ENCODE measurements around the gene FAM25A.

The FAM25A gene

GRCh38 chr10:87054373-87055295 is 34.5 kb downstream of the FAM25A start:
- Histone ChIP-seq H3K9me3 (ENCODE audit: low read depth, low read length) (no peaks in the 10 kb centered on the region), H3K27ac (no peak overlapping the region), H3K9ac (ENCODE audit: insufficient read length) (no peak overlapping the region), H3K4me3 (no peak overlapping the region), H3K36me3 (ENCODE audit: insufficient read depth, low read length) (no peaks in the 10 kb centered on the region; the same call in 1 of the 2 replicates)
- DNase-seq (ENCODE audit: low read depth, low spot score), result no peak
- TF ChIP-seq FOXP2 (optimal IDR thresholded peaks at IDR 0.05; ENCODE audit: control extremely low read depth, extremely low read length, insufficient read depth) (no peak), EZH2 (IDR thresholded peaks at IDR 0.05) (no peak), POLR2AphosphoS5 (IDR thresholded peaks at IDR 0.05; ENCODE audit: borderline replicate concordance, low read depth, low read length) (no peak)

- DNase-seq (ENCODE audit: low read depth, low spot score), result no peak
- Histone ChIP-seq H3K9me3 (ENCODE audit: low read depth, low read length) (no peaks in the 10 kb centered on the region), H3K4me3 (no peak overlapping the region), H3K27ac (0 out of 2 replicates have a peak overlapping the region, but pooled peaks have one; percentile 6), H3K9ac (ENCODE audit: insufficient read length) (no peak overlapping the region), H3K36me3 (ENCODE audit: insufficient read depth, low read length) (peaks cover 16% of the 10 kb centered on the region; the same call in 1 of the 2 replicates)
- TF ChIP-seq POLR2AphosphoS5 (IDR thresholded peaks at IDR 0.05; ENCODE audit: borderline replicate concordance, low read depth, low read length), result no peak
- TF ChIP-seq EZH2 (IDR thresholded peaks at IDR 0.05), result no peak
- TF ChIP-seq FOXP2 (optimal IDR thresholded peaks at IDR 0.05; ENCODE audit: control extremely low read depth, extremely low read length, insufficient read depth), result no peak
Observed at GRCh38 chr10:87058171-87058570, 38.1 kb downstream of the FAM25A start.

- Histone ChIP-seq H3K9ac (ENCODE audit: insufficient read length) (no peak overlapping the region), H3K9me3 (ENCODE audit: low read depth, low read length) (no peaks in the 10 kb centered on the region), H3K4me3 (no peak overlapping the region), H3K27ac (no peak overlapping the region), H3K36me3 (ENCODE audit: insufficient read depth, low read length) (peaks cover 16% of the 10 kb centered on the region; the same call in 1 of the 2 replicates)
- TF ChIP-seq FOXP2 (optimal IDR thresholded peaks at IDR 0.05; ENCODE audit: control extremely low read depth, extremely low read length, insufficient read depth), result no peak
- TF ChIP-seq EZH2 (IDR thresholded peaks at IDR 0.05), result no peak
- TF ChIP-seq POLR2AphosphoS5 (IDR thresholded peaks at IDR 0.05; ENCODE audit: borderline replicate concordance, low read depth, low read length), result no peak
- DNase-seq (ENCODE audit: low read depth, low spot score), result no peak
Observed at GRCh38 chr10:87059401-87059800, 39.3 kb downstream of the FAM25A start.

DNA sequence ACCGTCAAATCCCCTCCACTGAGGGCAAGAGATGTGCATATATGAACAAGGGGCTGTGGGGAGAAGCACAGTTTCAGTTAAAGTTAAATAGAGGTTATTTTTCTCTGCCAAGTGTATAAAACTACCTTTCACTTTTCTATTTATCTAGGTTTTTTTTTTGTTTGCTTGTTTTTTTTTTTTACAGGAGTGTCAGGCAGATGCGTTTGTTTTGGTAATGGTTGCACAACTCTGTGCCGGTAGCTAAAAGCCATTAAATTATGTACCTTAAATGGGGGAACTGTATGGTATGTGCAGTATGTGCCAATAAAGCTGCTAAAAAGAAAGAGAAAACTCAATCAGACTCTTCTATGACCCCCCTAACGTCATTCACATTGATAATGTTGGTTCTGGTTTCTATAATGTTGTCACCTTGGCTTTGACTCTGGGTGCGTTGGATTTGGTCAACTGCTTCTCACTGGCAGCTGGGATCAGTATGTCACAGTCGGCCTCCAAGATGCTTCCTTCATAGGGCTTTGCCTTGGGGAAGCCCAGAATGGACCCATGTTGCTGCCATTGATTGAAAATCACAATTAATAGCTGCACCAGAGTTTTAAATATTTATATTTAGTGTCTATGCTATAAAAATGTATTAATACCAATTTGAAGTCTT is 40.3 kb downstream of the FAM25A start:
- no peak overlapping the region for H3K4me3 ChIP-seq
- no peaks in the 10 kb centered on the region for H3K9me3 ChIP-seq (ENCODE audit: low read depth, low read length)
- no peak for TF ChIP-seq EZH2 (IDR thresholded peaks at IDR 0.05)
- TF ChIP-seq FOXP2 (optimal IDR thresholded peaks at IDR 0.05; ENCODE audit: control extremely low read depth, extremely low read length, insufficient read depth), result no peak
- TF ChIP-seq POLR2AphosphoS5 (IDR thresholded peaks at IDR 0.05; ENCODE audit: borderline replicate concordance, low read depth, low read length), result no peak
- H3K27ac ChIP-seq, result no peak overlapping the region
- peaks cover 16% of the 10 kb centered on the region; the same call in 1 of the 2 replicates for H3K36me3 ChIP-seq (ENCODE audit: insufficient read depth, low read length)
- no peak overlapping the region for H3K9ac ChIP-seq (ENCODE audit: insufficient read length)
- DNase-seq (ENCODE audit: low read depth, low spot score), result no peak

DNA sequence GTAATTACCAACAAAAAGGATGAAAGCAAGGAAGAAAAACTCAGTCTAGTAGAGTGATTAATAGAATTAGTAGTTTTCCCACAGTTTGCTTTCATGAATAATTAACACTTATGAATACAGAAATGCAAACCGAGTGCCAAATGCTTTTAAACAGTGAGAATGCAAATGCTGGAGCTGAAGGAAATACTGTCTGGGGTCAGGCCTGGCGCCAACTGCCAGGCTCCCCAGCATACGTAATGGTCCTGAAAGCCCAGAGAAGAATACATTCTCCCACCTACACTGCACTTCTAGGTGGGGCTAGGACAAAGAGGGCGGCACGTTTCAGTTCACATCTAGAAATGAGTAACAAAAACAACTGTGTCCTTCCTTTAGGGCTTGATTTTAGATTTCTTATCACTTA is 44.6 kb downstream of the FAM25A start:
- Histone ChIP-seq H3K36me3 (ENCODE audit: insufficient read depth, low read length) (peaks cover 21% of the 10 kb centered on the region; the same call in 1 of the 2 replicates), H3K27ac (no peak overlapping the region)
- DNase-seq (ENCODE audit: low read depth, low spot score), result no peak

DNA sequence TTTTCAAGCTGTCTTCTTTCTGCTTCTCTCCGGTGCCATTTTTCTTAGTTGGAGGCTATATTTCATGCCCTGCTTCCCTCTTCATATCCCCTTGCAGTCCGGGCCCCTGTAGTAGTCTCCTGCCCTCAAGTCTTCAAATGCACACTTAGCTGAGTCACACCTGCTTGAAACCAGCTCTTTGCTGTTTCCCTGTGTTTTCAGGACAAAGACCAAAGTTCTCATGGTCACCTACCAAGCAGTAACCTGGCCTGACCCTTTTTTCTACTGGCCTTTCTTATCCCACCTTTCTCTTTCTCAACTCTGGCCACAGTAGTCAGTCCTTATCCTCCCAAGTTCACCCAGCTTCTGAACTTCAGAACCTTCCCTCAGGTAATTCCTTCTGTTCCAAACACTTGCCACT is 46.1 kb downstream of the FAM25A start:
- no peaks in the 10 kb centered on the region for H3K9me3 ChIP-seq (ENCODE audit: low read depth, low read length)
- H3K4me3 ChIP-seq, result no peak overlapping the region
- peaks cover 12% of the 10 kb centered on the region; the same call in 1 of the 2 replicates for H3K36me3 ChIP-seq (ENCODE audit: insufficient read depth, low read length)
- DNase-seq (ENCODE audit: low read depth, low spot score), result no peak
- H3K27ac ChIP-seq, result no peak overlapping the region
- TF ChIP-seq EZH2 (IDR thresholded peaks at IDR 0.05) (no peak), POLR2AphosphoS5 (IDR thresholded peaks at IDR 0.05; ENCODE audit: borderline replicate concordance, low read depth, low read length) (no peak), FOXP2 (optimal IDR thresholded peaks at IDR 0.05; ENCODE audit: control extremely low read depth, extremely low read length, insufficient read depth) (no peak)
- H3K9ac ChIP-seq (ENCODE audit: insufficient read length), result no peak overlapping the region

More for the DNA sequence above, 44.6 kb downstream of the FAM25A start:
- no peak for TF ChIP-seq POLR2AphosphoS5 (IDR thresholded peaks at IDR 0.05; ENCODE audit: borderline replicate concordance, low read depth, low read length)
- TF ChIP-seq EZH2 (IDR thresholded peaks at IDR 0.05), result no peak
- TF ChIP-seq FOXP2 (optimal IDR thresholded peaks at IDR 0.05; ENCODE audit: control extremely low read depth, extremely low read length, insufficient read depth), result no peak
- H3K9me3 ChIP-seq (ENCODE audit: low read depth, low read length), result no peaks in the 10 kb centered on the region
- H3K9ac ChIP-seq (ENCODE audit: insufficient read length), result no peak overlapping the region
- H3K4me3 ChIP-seq, result no peak overlapping the region

GRCh38 chr10:87066865-87067264 is 46.8 kb downstream of the FAM25A start:
- TF ChIP-seq EZH2 (IDR thresholded peaks at IDR 0.05) (no peak), FOXP2 (optimal IDR thresholded peaks at IDR 0.05; ENCODE audit: control extremely low read depth, extremely low read length, insufficient read depth) (no peak), POLR2AphosphoS5 (IDR thresholded peaks at IDR 0.05; ENCODE audit: borderline replicate concordance, low read depth, low read length) (no peak)
- Histone ChIP-seq H3K4me3 (no peak overlapping the region), H3K9ac (ENCODE audit: insufficient read length) (no peak overlapping the region), H3K9me3 (ENCODE audit: low read depth, low read length) (no peaks in the 10 kb centered on the region), H3K36me3 (ENCODE audit: insufficient read depth, low read length) (peaks cover 12% of the 10 kb centered on the region; the same call in 1 of the 2 replicates), H3K27ac (no peak overlapping the region)
- DNase-seq (ENCODE audit: low read depth, low spot score), result no peak

- TF ChIP-seq EZH2 (IDR thresholded peaks at IDR 0.05) (no peak), POLR2AphosphoS5 (IDR thresholded peaks at IDR 0.05; ENCODE audit: borderline replicate concordance, low read depth, low read length) (no peak)
- no peak for DNase-seq (ENCODE audit: low read depth, low spot score)
- Histone ChIP-seq H3K36me3 (ENCODE audit: insufficient read depth, low read length) (peaks cover 5% of the 10 kb centered on the region; the same call in 1 of the 2 replicates), H3K27ac (no peak overlapping the region), H3K4me3 (no peak overlapping the region), H3K9me3 (ENCODE audit: low read depth, low read length) (no peaks in the 10 kb centered on the region), H3K9ac (ENCODE audit: insufficient read length) (no peak overlapping the region)
Observed at GRCh38 chr10:87068281-87068680, 48.2 kb downstream of the FAM25A start.

All from SK-N-MC (cell line).